Measurements from ENCODE around the gene ANKS4B. TPM values are rescaled to one million over a fixed set of nuclear protein-coding genes. Genes with fewer than 3 reads are reported as not detected.
"Not testable (repeated sequence)": the region's sequence is repeated elsewhere in the genome, so short reads cannot be mapped to it uniquely, and the experiment has no call there.

The ANKS4B gene
- total RNA-seq, 2 donors from 2014 or later = 0.78 TPM; not detected in 1

- WGBS, 2 donors = 41 to 42% methylated on average over 3 to 6 of the region's 6 CpGs
- Histone ChIP-seq H3K27ac (no peak overlapping the region), H3K4me3 (no peak overlapping the region), H3K4me1 (no peaks in the 10 kb centered on the region), H3K36me3 (replicated peaks in 1 of 2; ENCODE audit: insufficient read depth in 1 of 2, low read depth in 2 of 2) (no peaks in the 10 kb centered on the region), H3K27me3 (no peaks in the 10 kb centered on the region), H3K9me3 (no peaks in the 10 kb centered on the region)
- intact Hi-C loops (cut with DNase I) = loop anchor here (5.0 kb wide), 1 partner anchor 102 kb away; no protein-coding TSS in a partner anchor
- TF ChIP-seq POLR2A (IDR thresholded peaks at IDR 0.05) (no peak), CTCF (IDR thresholded peaks at IDR 0.05) (no peak)
- ATAC-seq (no peak), DNase-seq (no peak)
Measured at GRCh38 chr16:21194771-21195301, 38.7 kb upstream of the ANKS4B start.

- H3K4me3 ChIP-seq; ATAC-seq; DNase-seq; H3K4me1 ChIP-seq; H3K27me3 ChIP-seq; H3K9me3 ChIP-seq; intact Hi-C loops (cut with DNase I); H3K27ac ChIP-seq; H3K36me3 ChIP-seq (replicated peaks in 1 of 2; ENCODE audit: insufficient read depth in 1 of 2, low read depth in 2 of 2): not testable (repeated sequence)
- WGBS, 2 donors = 75 to 80% methylated on average over 8 of the region's 8 CpGs
Measured at GRCh38 chr16:21195330-21195729, 38.2 kb upstream of the ANKS4B start.

GRCh38 chr16:21197112-21197511, 36.4 kb upstream of the ANKS4B start:
- Histone ChIP-seq H3K27ac (no peak overlapping the region), H3K9me3 (no peaks in the 10 kb centered on the region), H3K4me3 (no peak overlapping the region), H3K27me3 (no peaks in the 10 kb centered on the region), H3K4me1 (no peaks in the 10 kb centered on the region), H3K36me3 (replicated peaks in 1 of 2; ENCODE audit: insufficient read depth in 1 of 2, low read depth in 2 of 2) (no peaks in the 10 kb centered on the region)
- 67 to 85% methylated on average over 1 of the region's 1 CpG for WGBS, 2 donors
- intact Hi-C loops (cut with DNase I) = no loop called here
- no peak for ATAC-seq
- TF ChIP-seq CTCF (IDR thresholded peaks at IDR 0.05) (no peak), POLR2A (IDR thresholded peaks at IDR 0.05) (no peak)
- DNase-seq = no peak

DNA sequence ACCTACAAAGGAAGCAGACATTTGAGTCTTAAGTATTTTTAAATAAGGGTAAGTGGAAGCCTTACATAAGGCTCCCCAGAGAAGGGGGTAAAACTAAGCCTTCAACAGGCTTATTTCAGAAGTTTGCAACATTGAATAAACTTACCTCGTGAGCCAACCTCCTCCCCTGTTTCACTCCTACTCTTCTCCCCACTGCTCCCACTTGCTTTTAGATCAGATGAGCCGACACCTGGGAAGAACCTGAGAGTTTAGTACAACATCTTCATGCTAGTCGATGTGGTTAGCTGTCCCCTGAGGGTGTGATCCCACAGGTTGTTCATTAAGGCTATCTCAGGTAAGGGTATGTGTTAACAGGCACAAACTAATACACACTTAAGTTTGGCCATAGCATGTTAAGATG, 35.9 kb upstream of the ANKS4B start:
- Histone ChIP-seq H3K36me3 (replicated peaks in 1 of 2; ENCODE audit: insufficient read depth in 1 of 2, low read depth in 2 of 2) (no peaks in the 10 kb centered on the region), H3K9me3 (no peaks in the 10 kb centered on the region), H3K4me1 (no peaks in the 10 kb centered on the region), H3K4me3 (no peak overlapping the region), H3K27ac (no peak overlapping the region), H3K27me3 (no peaks in the 10 kb centered on the region)
- ATAC-seq (no peak), DNase-seq (no peak)
- WGBS, 2 donors = 59 to 75% methylated on average over 3 of the region's 3 CpGs
- no peak for TF ChIP-seq CTCF (IDR thresholded peaks at IDR 0.05)
- no peak for TF ChIP-seq POLR2A (IDR thresholded peaks at IDR 0.05)
- intact Hi-C loops (cut with DNase I) = no loop called here

GRCh38 chr16:21199607-21200218, 33.8 kb upstream of the ANKS4B start:
- TF ChIP-seq POLR2A (IDR thresholded peaks at IDR 0.05) = no peak
- no peak for TF ChIP-seq CTCF (IDR thresholded peaks at IDR 0.05)
- no peak for ATAC-seq

More at GRCh38 chr16:21199607-21200218, 33.8 kb upstream of the ANKS4B start:
- DNase-seq = no peak
- intact Hi-C loops (cut with DNase I) = no loop called here
- Histone ChIP-seq H3K9me3 (no peaks in the 10 kb centered on the region), H3K4me1 (no peaks in the 10 kb centered on the region), H3K27me3 (no peaks in the 10 kb centered on the region), H3K4me3 (no peak overlapping the region), H3K36me3 (replicated peaks in 1 of 2; ENCODE audit: insufficient read depth in 1 of 2, low read depth in 2 of 2) (no peaks in the 10 kb centered on the region), H3K27ac (no peak overlapping the region)
- WGBS, 2 donors = 62 to 67% methylated on average over 5 of the region's 5 CpGs

All from body of pancreas (tissue), 4 donors.